Gastroesophageal sphincter (tissue), 4 donors: ENCODE measurements around the gene UXT. TPM values are rescaled to one million over a fixed set of nuclear protein-coding genes. Genes with fewer than 3 reads are reported as not detected.

Experiments
- ATAC-seq: fragments of 150-250 bp; one replicate; pipeline ENCODE4 v1.9.1; 2016; ENCODE audit warnings: mild to moderate bottlenecking, moderate library complexity
- H3K27ac ChIP-seq, 4 donors: fragments of 200-600 bp; sonication (generic) in 3 of 4; 1 replicate in 3 of 4; 2 replicates in 1 of 4; pipeline ENCODE4 v1.5.1; 2016 to 2019
- H3K27me3 ChIP-seq: fragments of 200-600 bp; sonication (generic); one replicate; pipeline ENCODE4 v1.5.1; 2019
- H3K36me3 ChIP-seq, 2 donors: fragments of 200-600 bp; sonication (generic); one replicate each; pipeline ENCODE4 v1.5.1; 2019; ENCODE audit warnings: control low read depth in 1 of 2
- H3K4me1 ChIP-seq, 3 donors: fragments of 200-600 bp; sonication (generic); 1 replicate in 2 of 3; 2 replicates in 1 of 3; pipeline ENCODE4 v1.5.1; 2016 to 2019; ENCODE audit warnings: control low read depth in 2 of 3
- H3K4me3 ChIP-seq, 2 donors: fragments of 200-600 bp; sonication (generic); one replicate each; pipeline ENCODE4 v1.5.1; 2019; ENCODE audit warnings: mild to moderate bottlenecking in 1 of 2, moderate library complexity in 1 of 2
- H3K9me3 ChIP-seq, 3 donors: fragments of 200-600 bp; sonication (generic); one replicate each; pipeline ENCODE4 v1.5.1; 2017 to 2019; ENCODE audit warnings: control low read depth in 2 of 3
- EP300 ChIP-seq: sonication (generic); formaldehyde crosslinking; IDR thresholded peaks from one replicate; pipeline ENCODE4 v1.6.1; 2017; ENCODE audit warnings: antibody characterized with exemption, mild to moderate bottlenecking
- POLR2A ChIP-seq, 2 donors: fragments of 450-650 bp; IDR thresholded peaks; one replicate each; pipeline ENCODE4 v1.6.1; 2017; ENCODE audit warnings: antibody characterized with exemption in 2 of 2, mild to moderate bottlenecking in 2 of 2, moderate library complexity in 1 of 2
- POLR2AphosphoS5 ChIP-seq: sonication (generic); formaldehyde crosslinking; IDR thresholded peaks from one replicate; pipeline ENCODE4 v1.6.1; 2017; ENCODE audit warnings: antibody characterized with exemption
- WGBS, 2 donors: methylation state at CpG; one replicate each; pipeline ENCODE4 v1.1.5; 2018; ENCODE audit warnings: low coverage in 1 of 2; 5-methylcytosine and 5-hydroxymethylcytosine counted together
- total RNA-seq, 4 donors: library from RNA; depleted of rRNA; stranded (reverse); fragments of >200 nt; gene quantifications; one replicate each; pipeline ENCODE4 v1.1.0, GENCODE V29; 2016
- TF ChIP-seq, protein P1 (sequence below), 4 experiments: fragments of 200-600 bp in 2 of 4; fragments of 450-650 bp in 2 of 4; sonication (generic) in 1 of 4; IDR thresholded peaks; one replicate each; pipeline ENCODE4 v1.5.1; 2017 to 2019; ENCODE audit warnings: antibody characterized with exemption in 4 of 4, mild to moderate bottlenecking in 2 of 4, moderate library complexity in 2 of 4

UXT gene, protein sequence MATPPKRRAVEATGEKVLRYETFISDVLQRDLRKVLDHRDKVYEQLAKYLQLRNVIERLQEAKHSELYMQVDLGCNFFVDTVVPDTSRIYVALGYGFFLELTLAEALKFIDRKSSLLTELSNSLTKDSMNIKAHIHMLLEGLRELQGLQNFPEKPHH
- total RNA-seq: 100 to 1,000 TPM in 1 of 4 donors, 10 to 100 TPM in 3; 66.5 to 112 (median 79.1) TPM

GRCh38 chrX:47658684-47659420 lies at the start of gene UXT:
TSS of gene UXT (minus strand) at chrX:47659180. CDS start at chrX:47658927, 253 bp downstream.
- Histone ChIP-seq H3K27me3 (no peaks in the 10 kb centered on the region), H3K36me3 (peaks cover 0 to 35% of the 10 kb centered on the region in 2 donors), H3K4me3 (peak within 1 kb of the TSS; percentile 61 to 63), H3K27ac (peak within 1 kb of the TSS; percentile 90 to 95 (median 94)), H3K4me1 (peaks cover 0 to 6% (median 0%) of the 10 kb centered on the region in 3 donors), H3K9me3 (no peaks in the 10 kb centered on the region)
- TF ChIP-seq, protein P1, sequence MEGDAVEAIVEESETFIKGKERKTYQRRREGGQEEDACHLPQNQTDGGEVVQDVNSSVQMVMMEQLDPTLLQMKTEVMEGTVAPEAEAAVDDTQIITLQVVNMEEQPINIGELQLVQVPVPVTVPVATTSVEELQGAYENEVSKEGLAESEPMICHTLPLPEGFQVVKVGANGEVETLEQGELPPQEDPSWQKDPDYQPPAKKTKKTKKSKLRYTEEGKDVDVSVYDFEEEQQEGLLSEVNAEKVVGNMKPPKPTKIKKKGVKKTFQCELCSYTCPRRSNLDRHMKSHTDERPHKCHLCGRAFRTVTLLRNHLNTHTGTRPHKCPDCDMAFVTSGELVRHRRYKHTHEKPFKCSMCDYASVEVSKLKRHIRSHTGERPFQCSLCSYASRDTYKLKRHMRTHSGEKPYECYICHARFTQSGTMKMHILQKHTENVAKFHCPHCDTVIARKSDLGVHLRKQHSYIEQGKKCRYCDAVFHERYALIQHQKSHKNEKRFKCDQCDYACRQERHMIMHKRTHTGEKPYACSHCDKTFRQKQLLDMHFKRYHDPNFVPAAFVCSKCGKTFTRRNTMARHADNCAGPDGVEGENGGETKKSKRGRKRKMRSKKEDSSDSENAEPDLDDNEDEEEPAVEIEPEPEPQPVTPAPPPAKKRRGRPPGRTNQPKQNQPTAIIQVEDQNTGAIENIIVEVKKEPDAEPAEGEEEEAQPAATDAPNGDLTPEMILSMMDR (IDR thresholded peaks at IDR 0.05): no peak
- peak; percentile 67 to 71 for TF ChIP-seq POLR2A (IDR thresholded peaks at IDR 0.05)
- TF ChIP-seq POLR2AphosphoS5: peak; percentile 82
- ATAC-seq: peak; percentile 91
- 22% methylated on average over 10 of the region's 54 CpGs; no CpG with 5 or more reads in 1 of the 2 donors for WGBS, 2 donors

GRCh38 chrX:47707031-47707780 lies 48.2 kb upstream of the UXT start:
- WGBS, 2 donors: 21 to 38% methylated on average over 3 to 4 of the region's 7 CpGs
- Histone ChIP-seq H3K9me3 (no peaks in the 10 kb centered on the region), H3K27ac (no peak overlapping the region), H3K4me1 (no peaks in the 10 kb centered on the region), H3K27me3 (no peaks in the 10 kb centered on the region), H3K36me3 (no peaks in the 10 kb centered on the region), H3K4me3 (no peak overlapping the region)
- ATAC-seq: no peak
- no peak for TF ChIP-seq POLR2A (IDR thresholded peaks at IDR 0.05)
- TF ChIP-seq, protein P1 (IDR thresholded peaks at IDR 0.05): no peak
- TF ChIP-seq EP300: no peak
- TF ChIP-seq POLR2AphosphoS5: no peak

GRCh38 chrX:47706575-47706974 lies 47.6 kb upstream of the UXT start:
- TF ChIP-seq, protein P1 (IDR thresholded peaks at IDR 0.05): no peak
- TF ChIP-seq POLR2AphosphoS5 (no peak), POLR2A (IDR thresholded peaks at IDR 0.05) (no peak), EP300 (no peak)
- no peak for ATAC-seq
- H3K4me3 ChIP-seq: no peak overlapping the region
- no peaks in the 10 kb centered on the region for H3K27me3 ChIP-seq
- H3K9me3 ChIP-seq: no peaks in the 10 kb centered on the region
- WGBS, 2 donors: 59 to 83% methylated on average over 1 to 3 of the region's 3 CpGs
- H3K36me3 ChIP-seq: no peaks in the 10 kb centered on the region
- no peak overlapping the region for H3K27ac ChIP-seq
- H3K4me1 ChIP-seq: no peaks in the 10 kb centered on the region

DNA sequence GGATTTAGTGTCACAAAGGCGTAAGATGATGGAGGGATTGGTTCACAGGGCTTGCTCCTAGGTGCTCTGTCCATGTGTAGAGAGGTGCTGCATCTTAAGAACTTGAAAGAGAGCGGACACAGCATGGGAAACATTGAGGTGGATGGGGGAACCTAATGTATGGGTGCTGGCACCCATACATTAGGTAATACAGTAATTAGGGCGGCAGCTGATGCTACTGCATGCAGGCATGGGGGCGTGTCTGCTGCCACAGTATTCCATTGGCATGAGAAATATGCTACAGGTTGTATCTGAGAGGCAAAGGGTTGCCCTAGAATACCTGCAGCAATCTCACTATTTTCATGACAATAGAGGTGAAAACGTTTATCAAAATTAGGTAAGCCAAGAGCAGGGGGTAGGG lies 45.8 kb upstream of the UXT start:
- no peaks in the 10 kb centered on the region for H3K9me3 ChIP-seq
- H3K27ac ChIP-seq: no peak overlapping the region
- no peaks in the 10 kb centered on the region for H3K4me1 ChIP-seq
- no peaks in the 10 kb centered on the region for H3K27me3 ChIP-seq
- no peak for TF ChIP-seq POLR2A (IDR thresholded peaks at IDR 0.05)
- TF ChIP-seq, protein P1 (IDR thresholded peaks at IDR 0.05): no peak
- no peak for TF ChIP-seq POLR2AphosphoS5
- TF ChIP-seq EP300: no peak
- WGBS, 2 donors: 17 to 44% methylated on average over 1 to 3 of the region's 5 CpGs
- no peaks in the 10 kb centered on the region for H3K36me3 ChIP-seq
- ATAC-seq: no peak
- no peak overlapping the region for H3K4me3 ChIP-seq
